GM21515 (cell line): ENCODE measurements around the gene PLS3.
"Not testable (repeated sequence)": the region's sequence is repeated elsewhere in the genome, so short reads cannot be mapped to it uniquely, and the experiment has no call there.

ENCODE experiments used
- ATAC-seq: cut with Tn5 transposase; IDR thresholded peaks from one replicate; pipeline ENCODE4 v1.9.1; 2021; ENCODE audit not compliant: unreplicated experiment

Gene PLS3, protein sequence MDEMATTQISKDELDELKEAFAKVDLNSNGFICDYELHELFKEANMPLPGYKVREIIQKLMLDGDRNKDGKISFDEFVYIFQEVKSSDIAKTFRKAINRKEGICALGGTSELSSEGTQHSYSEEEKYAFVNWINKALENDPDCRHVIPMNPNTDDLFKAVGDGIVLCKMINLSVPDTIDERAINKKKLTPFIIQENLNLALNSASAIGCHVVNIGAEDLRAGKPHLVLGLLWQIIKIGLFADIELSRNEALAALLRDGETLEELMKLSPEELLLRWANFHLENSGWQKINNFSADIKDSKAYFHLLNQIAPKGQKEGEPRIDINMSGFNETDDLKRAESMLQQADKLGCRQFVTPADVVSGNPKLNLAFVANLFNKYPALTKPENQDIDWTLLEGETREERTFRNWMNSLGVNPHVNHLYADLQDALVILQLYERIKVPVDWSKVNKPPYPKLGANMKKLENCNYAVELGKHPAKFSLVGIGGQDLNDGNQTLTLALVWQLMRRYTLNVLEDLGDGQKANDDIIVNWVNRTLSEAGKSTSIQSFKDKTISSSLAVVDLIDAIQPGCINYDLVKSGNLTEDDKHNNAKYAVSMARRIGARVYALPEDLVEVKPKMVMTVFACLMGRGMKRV

DNA sequence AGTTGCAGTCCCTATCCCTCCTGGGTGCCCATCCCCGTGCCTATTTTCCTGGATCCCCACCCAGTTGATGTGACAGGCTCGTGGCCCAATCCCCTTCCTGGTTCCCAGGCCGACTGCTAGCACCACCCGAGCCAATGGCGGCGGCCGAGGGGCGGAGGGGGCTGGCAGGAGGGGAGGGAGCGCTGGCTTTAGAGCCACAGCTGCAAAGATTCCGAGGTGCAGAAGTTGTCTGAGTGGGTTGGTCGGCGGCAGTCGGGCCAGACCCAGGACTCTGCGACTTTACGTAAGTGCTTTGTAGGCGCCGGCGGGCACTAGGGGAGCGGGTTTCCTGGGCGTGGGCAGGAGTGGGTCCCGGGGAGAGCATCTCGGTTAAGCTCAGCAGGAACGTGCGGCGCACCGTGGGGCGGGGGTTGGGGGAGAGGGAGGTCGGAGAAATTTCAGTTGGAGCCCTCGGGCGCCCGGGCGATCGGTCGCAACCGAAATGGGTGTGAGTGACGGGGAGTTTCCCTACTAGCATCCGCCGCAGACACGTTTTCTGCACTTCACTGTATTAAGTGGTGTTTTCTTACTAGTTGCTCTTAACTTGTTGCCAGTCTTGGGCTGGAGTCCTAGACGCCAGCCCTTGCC, at the start of gene PLS3:
TSS of gene PLS3 (plus strand) at position 197 of the 627 bp plus-strand sequence. CDS start 49,077 bp downstream, outside the sequence.
- ATAC-seq: peak; percentile 70

DNA sequence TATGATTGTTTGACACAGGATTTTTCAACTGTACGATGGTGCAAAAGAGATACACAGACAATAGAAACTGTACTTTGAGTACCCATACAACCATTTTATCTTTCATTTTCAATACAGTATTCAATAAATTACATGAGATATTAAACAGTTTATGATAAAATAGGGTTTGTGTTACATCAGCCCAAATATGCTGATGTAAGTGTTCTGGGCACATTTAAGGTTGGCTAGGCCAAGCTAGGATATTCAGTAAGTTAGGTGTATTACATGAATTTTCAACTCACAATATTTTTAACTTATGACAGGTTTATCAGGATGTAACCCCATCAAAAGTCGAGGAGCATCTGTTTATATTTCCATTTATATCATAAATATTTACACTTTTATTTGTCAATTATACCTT, 42.9 kb upstream of the PLS3 start:
- ATAC-seq: no peak

DNA sequence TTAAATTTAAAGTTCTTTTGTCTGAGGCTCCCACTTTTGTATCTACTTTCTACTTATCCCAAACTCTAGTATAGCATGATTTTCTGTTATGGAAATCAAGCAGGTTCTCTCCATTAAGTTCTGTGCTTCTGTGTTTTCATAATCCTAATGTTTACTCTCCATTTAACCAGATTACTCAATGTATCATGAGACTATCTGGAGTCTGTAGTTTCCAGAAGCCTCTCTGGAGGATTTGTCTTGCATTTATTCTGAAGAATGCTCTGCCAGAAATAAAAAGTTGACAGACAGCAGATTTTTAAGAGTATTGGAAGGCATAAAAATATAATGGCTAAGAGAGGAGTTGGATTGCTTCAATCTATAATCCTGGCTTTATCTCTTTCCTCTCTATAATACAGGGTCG, 39.2 kb upstream of the PLS3 start:
- ATAC-seq: no peak

DNA sequence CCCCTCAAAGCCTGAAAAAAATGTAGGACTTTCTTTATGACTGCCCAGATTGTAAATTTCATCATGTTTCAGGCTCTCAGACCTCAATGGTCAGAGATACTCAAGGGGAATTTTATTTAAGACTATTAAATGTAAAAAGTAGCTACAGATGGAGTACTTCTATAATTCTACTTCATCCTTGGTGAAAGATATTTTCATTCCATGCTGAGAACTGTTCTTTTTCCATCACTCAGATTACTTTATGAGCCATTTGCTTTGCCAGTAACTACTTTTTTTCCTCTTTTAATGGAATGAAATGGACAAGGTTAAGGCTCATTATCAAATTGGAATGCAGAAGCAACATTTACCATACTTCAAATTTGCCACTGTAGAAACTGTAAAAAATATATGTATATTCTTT, 38.0 kb upstream of the PLS3 start:
- ATAC-seq: no peak

- ATAC-seq: no peak
These were observed 35.5 kb upstream of the PLS3 start for GRCh38 chrX:115525486-115525885.

DNA sequence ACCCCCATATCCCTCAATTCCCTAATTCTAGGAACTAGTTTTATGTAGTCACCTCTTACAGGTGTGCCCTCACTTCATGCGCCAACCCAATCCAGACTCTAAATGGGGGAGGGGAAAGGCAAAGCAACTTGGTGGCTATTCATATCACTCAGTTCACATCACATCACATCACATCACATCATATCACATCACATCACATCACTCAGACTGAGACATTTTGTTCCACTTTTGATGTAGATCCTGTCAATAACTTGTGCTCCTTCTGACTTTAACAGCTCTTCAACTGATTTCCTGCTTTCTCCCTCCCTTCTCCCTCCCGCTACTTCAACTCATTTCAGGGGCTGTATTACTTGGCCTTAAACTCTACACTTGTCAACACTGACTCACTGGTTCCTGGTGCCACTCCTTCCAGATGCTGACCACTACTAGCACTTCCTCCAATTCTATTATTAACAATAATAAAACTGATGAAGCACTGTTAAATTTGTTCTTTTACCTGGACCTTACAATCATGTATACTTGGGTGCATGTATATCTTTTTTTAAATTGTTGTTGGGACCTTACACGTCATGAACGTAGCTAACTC, 29.1 kb upstream of the PLS3 start:
- no peak for ATAC-seq

- no peak for ATAC-seq
These were observed 27.5 kb upstream of the PLS3 start for GRCh38 chrX:115533485-115533884.

- no peak for ATAC-seq
These were observed 26.6 kb upstream of the PLS3 start for GRCh38 chrX:115534383-115534782.

- no peak for ATAC-seq
These were observed 25.6 kb upstream of the PLS3 start for GRCh38 chrX:115535421-115535820.

DNA sequence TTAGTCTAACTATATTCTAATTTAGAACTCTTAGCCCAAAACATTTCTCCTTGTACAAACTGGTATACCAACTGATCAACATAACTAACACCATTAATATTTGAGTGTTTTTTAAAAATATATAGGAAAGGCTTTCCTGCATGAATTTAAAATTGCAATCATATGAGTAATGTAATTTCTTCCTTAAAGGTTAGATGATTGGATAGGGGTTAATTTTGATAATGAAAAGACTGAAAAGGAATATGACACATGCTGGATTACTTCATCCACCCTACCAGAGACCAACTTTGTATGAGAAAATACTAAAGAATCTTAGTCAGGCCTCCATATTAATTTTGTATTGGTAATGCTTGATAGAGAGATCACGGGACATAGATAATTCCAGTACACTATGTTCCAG, 25.1 kb upstream of the PLS3 start:
- no peak for ATAC-seq

DNA sequence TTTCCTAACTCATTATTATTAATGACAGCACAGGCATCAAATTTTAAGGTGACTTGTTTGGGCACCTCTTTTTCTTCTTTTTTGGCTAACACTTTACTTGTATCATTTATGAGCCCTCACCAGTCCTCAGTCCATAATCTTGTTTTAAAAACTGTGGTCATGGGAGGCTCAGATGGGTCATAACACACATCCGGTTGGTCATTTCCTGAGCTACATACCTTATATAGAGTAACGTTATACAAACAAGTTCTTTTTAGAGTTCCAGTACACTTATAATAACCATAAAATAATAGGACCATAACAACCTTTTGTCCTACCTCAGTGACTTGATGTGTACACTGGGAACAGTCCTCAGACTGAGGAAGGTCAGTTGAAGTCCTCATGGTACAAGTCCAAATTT, 21.1 kb upstream of the PLS3 start:
- no peak for ATAC-seq

GRCh38 chrX:115541045-115541444, 19.9 kb upstream of the PLS3 start:
- ATAC-seq: not testable (repeated sequence)

DNA sequence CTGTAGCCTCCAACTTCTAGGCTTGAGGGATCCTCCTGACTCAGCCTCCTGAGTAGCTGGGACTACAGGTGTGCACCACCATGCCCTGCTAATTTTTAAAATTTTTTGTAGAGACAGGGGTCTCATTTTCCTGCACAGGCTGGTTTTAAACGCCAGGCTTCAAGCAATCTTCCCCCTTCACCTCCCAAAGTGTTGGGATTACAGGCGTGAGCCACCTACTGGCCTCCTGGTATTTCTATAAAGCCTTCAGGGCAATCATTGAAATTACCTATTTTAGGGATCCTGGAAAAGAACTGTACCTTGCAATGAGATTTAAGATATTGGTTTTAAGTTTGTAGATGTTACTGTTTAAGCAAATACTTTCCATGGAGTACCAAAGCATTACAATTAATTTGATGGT, 13.5 kb upstream of the PLS3 start:
- ATAC-seq: no peak

GRCh38 chrX:115549008-115549407, 12.0 kb upstream of the PLS3 start:
- ATAC-seq: no peak

DNA sequence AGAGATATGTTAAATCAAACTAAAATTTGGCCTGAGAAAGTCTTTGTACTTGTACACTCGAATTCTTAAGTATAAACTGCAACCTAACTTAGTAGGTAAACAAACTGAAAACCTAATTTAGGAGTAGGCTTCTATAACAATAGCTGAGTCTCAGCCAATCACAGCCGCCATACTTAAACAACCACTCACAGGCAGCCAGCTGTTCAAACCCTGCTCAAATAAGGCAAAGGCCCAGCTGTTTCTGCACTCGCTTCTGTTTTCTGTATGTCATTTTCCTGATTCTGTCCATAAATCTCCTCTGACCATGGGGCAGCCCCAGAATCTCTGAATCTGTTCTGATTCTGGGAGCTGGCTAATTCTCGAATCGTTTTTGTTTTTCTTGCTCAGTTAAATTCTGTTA, 7.8 kb upstream of the PLS3 start:
- ATAC-seq: no peak

- no peak for ATAC-seq
These were observed 1.3 kb upstream of the PLS3 start for GRCh38 chrX:115559672-115560071.

DNA sequence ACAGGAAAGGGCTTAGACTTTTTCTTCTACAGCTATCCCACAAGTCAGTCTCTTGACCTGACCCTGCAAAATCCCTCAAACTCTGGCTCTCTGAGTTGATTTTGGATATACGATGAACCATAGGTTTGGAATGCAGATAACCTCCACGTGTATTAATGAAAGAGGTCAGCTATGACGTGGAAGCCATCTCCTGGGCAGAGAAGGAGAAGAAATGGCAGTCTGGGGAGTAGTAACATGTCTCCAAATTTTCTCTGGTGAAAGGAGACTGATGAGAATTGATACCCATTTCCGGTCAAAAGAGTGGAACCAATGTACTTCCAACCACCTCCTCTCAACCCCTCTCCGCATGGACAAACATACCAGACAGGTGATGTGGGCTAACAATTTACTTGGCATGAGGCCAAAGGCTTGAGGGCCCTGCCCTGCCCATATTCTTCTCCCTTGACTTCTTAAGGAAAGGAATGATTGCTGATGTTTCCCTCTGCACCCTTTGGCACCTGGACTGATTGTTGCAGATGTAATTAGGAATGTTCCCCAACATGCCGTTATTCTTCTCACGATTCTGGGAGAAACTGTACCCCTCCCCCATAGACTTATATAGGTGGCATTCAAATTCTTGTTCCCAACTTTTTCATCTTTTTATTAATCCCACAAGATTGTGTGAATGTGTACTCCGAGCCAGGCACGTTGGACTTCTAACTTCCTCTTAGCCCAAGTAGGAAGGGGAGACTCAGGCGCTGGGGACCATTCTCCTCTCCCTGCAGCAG, 580 bp upstream of the PLS3 start:
- no peak for ATAC-seq

GRCh38 chrX:115561605-115562479, 868 bp downstream of the PLS3 start:
- peak; percentile 36 for ATAC-seq

- ATAC-seq: no peak
These were observed 1.5 kb downstream of the PLS3 start for GRCh38 chrX:115562480-115562847.

- no peak for ATAC-seq
These were observed 2.7 kb downstream of the PLS3 start for GRCh38 chrX:115563633-115564162.
